RWPE1 (cell line): ENCODE data around the gene LIPC.

Experiments
- CTCF ChIA-PET: fragments of 350-600 bp; sonication (Branson Sonifier 250); formaldehyde crosslinking; extraction: SDS; loops from one replicate; lab custom pipeline; 2021; lab: Yijun Ruan, JAX
- POLR2A ChIA-PET: fragments of 400-600 bp; formaldehyde crosslinking; extraction: SDS; loops from one replicate; lab custom pipeline; 2020; ENCODE audit warnings: antibody characterized with exemption; ENCODE audit not compliant: low non-redundant PET; lab: Yijun Ruan, JAX
- DNase-seq: peaks from one replicate; pipeline ENCODE4 v3.0.0; 2012; ENCODE audit warnings: low spot score
- H3K27ac ChIP-seq: fragments of 450-650 bp; 2 replicates; pipeline ENCODE4 v1.5.1; 2017
- CTCF ChIP-seq: fragments of 450-650 bp; conservative IDR thresholded peaks from 2 replicates; pipeline ENCODE4 v1.5.1; 2017; ENCODE audit warnings: low read depth, mild to moderate bottlenecking

The LIPC gene

GRCh38 chr15:58574631-58575030 is 142.8 kb downstream of the LIPC start:
- no peak for DNase-seq
- no peak for TF ChIP-seq CTCF
- H3K27ac ChIP-seq, result no peak overlapping the region
- ChIA-PET POLR2A (no interaction called here), CTCF (interaction anchor here (0.6 to 0.7 kb wide), 2 partner anchors 15 to 418 kb away, joined by 3 read pairs; no protein-coding TSS in a partner anchor)

GRCh38 chr15:58575045-58575786 is 143.4 kb downstream of the LIPC start:
- POLR2A ChIA-PET, result no interaction called here
- CTCF ChIA-PET, result interaction anchor here (0.5 to 0.7 kb wide), 3 partner anchors 15 to 417 kb away, joined by 3 read pairs; no protein-coding TSS in a partner anchor
- no peak overlapping the region for H3K27ac ChIP-seq
- DNase-seq, result no peak
- no peak for TF ChIP-seq CTCF

- TF ChIP-seq CTCF, result no peak
- DNase-seq, result no peak
- ChIA-PET POLR2A (no interaction called here), CTCF (interaction anchor here (0.7 to 0.9 kb wide), 3 partner anchors 69 to 1036 kb away, joined by 3 read pairs; no protein-coding TSS in a partner anchor)
- H3K27ac ChIP-seq, result no peak overlapping the region
These were observed 144.9 kb downstream of the LIPC start for GRCh38 chr15:58576657-58577056.

GRCh38 chr15:58582160-58582559 is 150.4 kb downstream of the LIPC start:
- ChIA-PET CTCF (interaction anchor here (0.7 kb wide), 1 partner anchor 144 kb away, joined by 4 read pairs; no protein-coding TSS in a partner anchor), POLR2A (no interaction called here)
- no peak overlapping the region for H3K27ac ChIP-seq
- no peak for DNase-seq
- TF ChIP-seq CTCF, result no peak

GRCh38 chr15:58583171-58583908 is 151.5 kb downstream of the LIPC start:
- ChIA-PET POLR2A (no interaction called here), CTCF (interaction anchor here (0.6 kb wide), 1 partner anchor 10 kb away, joined by 3 read pairs; no protein-coding TSS in a partner anchor)

More at GRCh38 chr15:58583171-58583908, 151.5 kb downstream of the LIPC start:
- no peak for DNase-seq
- TF ChIP-seq CTCF, result no peak
- no peak overlapping the region for H3K27ac ChIP-seq
